ENCODE measurements around the gene CDH22.

Gene CDH22

DNA sequence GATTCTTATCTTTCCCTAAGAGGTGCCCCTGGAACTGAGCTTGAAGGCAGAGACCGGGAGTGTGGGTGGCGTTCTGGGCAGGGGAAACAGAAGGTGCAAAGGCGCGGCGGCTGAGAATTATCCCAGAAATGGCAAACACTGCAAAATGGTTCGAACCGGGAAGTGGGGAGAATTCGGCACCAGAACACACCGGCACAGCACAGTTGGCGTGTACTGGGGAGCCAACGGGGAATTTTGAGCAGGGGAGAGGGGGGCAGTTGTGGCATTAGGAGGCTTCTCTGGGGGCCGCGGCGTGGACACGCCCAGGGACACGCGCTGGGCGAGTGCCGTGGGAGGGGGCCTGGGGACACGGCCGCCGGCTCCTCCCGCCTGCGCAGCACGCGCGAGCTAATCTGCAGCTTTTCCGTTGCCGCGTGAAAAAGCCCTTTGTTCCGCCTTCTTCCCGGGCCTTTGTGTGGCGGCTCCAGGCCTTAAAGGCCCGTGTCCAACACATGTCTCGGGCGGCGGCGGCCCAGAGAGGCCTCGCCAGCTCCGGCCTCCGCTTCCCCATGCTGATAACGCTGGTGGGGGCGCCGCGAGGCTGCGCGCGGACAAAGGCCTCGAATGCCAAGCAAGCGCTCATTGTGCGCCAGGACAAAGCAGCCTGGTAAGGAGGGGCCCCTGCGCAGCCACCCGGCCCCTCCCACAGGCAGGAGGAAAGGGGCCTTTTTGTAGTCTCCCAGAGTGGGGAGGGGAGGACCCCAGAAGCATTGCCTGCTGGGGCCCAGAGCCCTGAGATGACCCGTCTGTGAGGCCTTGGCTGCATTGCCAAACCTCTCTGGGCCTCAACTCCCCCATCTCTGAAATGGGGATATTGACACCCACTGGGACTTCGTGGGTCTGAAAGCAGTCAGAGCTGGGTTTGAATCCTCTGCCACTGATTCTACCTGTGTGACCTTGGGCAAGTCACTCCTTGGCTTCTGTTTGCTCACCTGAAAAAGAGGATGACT is 107.4 kb downstream of the CDH22 start:
- no peak for DNase-seq (ENCODE audit: low read depth in 2 of 2, low spot score in 1 of 2)

DNA sequence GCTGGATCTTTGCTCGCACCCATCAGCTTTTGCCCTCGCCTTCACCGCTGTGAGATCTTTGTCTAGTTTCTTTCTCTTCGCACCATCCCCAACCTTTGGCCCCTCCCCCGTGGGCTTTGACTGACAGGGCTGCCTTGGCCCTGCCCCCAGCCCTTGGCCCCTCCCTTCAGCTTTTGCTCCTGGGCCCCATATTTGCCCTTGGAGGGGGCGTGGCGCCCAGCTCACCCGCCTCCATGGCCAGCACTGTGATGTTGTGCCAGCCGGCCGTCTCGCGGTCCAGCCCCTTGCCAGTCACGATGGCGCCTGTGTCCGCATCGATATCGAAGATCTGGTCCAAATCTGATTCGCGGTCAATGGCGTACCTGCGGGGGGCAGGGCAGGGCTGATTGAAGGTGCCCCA is 109.1 kb downstream of the CDH22 start:
- no peak for DNase-seq (ENCODE audit: low read depth in 2 of 2, low spot score in 1 of 2)

DNA sequence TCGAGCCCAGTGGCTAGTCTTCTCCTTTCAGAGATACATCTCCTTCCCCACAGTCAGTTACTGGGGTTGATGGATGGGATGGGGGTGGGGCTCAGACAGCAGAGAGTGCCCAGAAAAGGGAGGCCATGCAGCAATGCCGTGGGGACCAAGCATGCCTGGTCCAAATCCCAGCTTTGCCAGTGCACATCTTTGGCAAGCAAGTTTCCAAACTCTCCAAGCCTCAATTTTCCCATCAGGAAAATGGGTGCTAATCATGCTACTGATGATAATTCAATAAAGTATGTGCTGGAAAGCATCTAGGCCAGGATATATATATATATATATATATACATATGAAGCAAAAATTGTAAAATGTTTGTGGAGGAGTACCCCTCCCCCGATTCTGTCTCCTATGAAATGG is 111.3 kb downstream of the CDH22 start:
- DNase-seq (ENCODE audit: low read depth in 2 of 2, low spot score in 1 of 2) = no peak

DNA sequence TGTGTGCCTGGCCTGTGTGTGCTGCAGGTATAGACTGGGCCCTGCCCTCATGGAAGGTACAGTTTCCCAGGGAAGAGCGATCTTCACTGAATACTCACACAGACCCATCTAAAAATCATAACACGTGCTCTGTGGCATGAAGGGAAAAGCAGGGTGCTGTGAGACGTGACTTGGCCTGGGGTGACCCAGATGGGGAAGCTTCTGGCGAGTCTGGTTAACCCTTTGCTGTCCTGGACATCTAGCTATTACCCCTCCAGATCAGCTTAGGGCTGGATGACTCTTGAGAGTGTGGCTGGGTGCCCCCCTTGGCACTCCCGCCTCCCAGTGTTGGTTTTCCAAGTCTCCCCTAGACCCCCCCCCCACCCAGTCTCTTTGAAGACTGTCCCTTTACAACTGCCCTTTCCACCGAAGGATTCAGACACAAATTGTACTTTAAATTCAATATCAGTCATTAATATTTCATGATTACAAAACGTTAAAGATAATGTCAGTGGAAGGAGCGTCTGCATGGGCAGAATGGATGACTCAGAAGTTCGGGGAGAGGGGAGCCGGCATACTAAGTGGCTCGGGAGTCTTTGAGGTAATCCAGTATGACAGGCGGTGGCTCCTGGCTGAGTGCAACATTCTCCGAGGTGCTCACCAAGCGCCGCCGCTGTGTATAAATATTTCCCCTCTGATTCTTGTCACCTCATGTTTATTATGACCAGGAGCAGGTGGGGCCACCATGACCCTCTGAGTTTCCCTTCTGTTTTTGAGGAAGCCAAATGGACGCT is 112.8 kb downstream of the CDH22 start:
- no peak for DNase-seq (ENCODE audit: low read depth in 2 of 2, low spot score in 1 of 2)

DNA sequence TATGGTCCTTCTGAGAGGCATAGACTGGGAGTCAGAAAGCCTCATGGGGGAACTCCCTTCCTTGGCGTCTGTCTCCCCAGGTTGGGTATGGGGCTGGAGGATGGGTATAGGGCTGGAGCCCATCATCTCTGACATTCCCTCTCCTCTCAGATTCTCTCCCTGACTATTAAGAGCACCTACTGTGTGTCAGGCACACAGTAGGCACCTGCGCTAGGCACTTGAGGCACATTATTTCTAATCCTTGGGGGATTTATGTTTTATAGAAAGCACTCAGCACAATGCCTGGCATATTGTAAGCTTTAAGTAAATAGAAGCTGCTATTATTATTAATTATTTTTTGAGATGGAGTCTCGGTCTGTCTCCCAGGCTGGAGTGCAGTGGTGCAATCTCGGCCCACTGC is 113.9 kb downstream of the CDH22 start:
- DNase-seq (ENCODE audit: low read depth in 2 of 2, low spot score in 1 of 2) = no peak

DNA sequence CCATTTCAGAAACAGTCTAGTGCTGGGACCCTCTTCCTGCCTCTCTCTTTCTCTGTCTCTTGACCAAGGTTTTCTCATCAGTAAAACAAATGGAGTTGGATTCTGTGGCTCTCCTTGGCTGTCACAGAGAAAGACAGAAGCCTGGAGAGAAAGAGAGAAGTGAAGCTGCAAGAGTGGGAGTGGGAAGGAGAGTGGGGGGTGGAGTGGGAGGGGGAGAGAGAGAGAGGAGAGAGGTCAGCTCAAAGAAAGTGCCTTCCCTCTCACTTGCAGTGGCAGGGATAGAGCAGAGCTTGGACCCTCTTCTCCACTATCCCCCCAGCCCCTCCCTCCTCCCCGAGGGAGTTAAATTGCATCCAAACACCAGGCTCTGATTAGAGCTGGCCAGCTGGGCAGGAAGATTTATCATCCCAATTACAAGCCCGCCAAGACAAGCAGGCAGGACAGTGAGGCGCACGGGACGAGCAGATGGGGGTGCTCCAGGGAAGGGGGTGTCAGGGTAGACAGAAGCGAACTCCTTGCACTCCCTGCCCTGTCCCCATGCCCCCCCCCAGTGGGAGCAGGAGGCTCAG is 115.8 kb downstream of the CDH22 start:
- DNase-seq (ENCODE audit: low read depth in 2 of 2, low spot score in 1 of 2) = no peak

DNA sequence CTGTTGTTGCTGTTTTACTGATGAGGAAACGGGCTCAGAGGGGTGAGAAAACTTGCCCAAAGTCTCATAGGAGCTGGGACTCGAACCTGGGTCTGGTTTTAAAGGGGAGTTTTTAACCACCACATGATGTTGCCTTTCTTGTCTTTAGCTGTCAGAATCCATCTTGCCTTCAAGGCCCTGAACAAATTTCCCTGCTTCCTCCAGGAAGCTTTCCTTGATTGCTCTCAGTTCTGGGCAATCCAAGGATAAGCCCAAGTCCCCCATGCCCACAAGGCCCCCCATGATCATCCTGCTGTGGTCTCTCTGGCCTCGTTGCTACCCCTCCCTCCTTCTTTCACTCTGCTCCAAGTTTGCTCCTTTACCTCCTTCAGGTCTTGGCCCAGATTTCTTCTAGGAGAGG is 116.7 kb downstream of the CDH22 start:
- DNase-seq (ENCODE audit: low read depth in 2 of 2, low spot score in 1 of 2) = no peak

DNA sequence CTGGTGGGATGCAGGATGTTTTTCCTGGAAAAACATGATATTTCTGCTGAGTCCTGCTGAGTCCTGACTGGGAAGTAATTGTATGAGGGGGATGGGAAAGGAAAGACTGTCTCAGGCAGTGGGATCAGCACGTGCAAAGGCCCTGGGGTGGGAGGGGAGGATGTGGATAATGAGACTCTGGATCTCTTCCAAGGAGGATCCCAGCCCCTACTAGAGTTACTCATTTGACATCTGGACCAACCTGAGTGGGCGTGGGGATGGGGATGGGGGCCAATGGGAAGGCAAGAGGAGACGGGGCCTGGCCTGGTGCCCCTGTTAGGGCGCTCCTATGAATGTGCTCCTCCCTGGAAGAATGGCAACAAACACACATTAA is 117.1 kb downstream of the CDH22 start:
- DNase-seq (ENCODE audit: low read depth in 2 of 2, low spot score in 1 of 2) = no peak

DNA sequence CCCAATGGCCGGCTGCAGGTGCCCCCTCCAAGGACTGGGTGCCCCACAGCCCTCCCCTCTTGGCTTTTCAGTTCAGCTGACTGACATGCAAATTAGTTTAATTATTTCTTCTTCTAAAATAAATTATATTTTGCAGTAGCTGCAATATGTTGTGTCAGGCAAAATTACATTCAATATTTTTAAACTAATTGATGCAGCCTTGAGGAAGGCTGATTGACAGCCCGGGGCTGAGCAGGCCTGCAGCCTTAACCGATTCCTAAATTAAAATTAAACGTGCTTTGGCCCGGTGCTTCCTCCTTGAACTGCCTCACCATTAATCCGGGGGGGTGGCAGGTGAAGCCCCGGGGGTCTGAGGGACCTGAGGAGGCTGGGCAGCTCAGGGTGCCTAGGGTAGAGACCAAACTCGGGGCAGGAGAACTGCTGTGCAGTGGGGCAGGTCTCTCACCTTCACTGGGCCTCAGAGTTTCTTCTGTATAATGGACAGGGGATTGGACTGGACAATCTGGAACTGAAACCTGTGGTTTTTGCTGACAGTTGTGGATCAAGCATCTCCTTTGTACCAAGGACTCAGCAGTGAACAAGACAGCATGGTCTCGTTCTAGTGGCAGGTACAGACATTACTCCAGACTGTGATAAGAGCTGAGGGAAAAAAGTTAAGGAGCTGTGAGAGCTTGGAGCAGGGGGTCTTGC is 117.7 kb downstream of the CDH22 start:
- no peak for DNase-seq (ENCODE audit: low read depth in 2 of 2, low spot score in 1 of 2)

DNA sequence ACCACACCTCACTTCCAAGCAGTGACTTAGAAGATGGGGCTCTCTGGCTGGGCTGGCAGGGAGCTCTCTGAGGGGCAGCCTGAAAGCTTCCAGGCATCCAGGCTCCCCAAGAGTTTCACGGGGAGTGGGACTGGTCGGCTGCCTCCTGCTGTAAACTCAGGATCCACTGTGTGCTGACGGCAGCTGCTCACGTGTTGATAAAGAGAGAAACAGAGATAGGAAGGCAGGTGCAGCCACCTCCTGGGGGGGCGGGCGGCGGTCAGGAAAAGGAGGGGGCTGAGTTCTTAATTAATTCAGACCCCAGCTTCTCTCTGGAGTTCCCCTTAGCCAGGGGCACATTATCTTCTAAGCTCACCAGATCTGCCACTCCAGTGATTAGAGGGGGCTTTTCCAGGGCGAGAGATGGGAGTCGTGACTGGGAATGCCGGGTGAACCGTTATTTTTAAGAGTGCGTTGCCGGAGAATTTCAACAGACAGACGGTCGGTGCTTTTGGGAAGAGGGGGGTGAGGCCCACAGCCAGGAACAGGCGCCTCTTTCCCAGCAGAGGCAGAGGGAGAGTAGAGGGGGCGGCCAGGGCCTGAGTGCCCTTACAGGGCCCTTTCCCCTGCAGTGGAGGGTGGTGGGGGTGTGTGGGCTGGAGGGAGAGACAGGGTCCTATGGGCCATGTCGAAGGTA is 119.3 kb downstream of the CDH22 start:
- DNase-seq (ENCODE audit: low read depth in 2 of 2, low spot score in 1 of 2) = no peak

DNA sequence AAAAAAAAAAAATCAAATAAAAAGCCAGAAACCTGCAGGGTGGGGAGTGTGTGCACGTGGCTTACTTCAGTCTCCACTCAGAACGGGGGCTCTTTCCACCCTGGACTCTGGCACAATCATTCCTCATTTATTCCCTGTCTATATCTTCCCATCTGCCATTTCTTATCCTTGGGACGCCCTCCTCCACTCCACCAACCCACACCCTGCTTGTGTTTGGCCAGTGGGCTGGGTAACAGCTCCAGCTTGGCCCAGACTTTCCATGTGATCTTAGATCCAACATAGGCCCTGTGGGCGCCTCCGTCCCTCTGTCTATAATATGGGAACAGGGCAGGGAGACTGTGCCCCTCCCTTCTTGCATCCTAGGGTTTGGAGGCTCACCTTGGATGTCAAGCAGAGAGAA is 122.1 kb downstream of the CDH22 start:
- no peak for DNase-seq (ENCODE audit: low read depth in 2 of 2, low spot score in 1 of 2)

DNA sequence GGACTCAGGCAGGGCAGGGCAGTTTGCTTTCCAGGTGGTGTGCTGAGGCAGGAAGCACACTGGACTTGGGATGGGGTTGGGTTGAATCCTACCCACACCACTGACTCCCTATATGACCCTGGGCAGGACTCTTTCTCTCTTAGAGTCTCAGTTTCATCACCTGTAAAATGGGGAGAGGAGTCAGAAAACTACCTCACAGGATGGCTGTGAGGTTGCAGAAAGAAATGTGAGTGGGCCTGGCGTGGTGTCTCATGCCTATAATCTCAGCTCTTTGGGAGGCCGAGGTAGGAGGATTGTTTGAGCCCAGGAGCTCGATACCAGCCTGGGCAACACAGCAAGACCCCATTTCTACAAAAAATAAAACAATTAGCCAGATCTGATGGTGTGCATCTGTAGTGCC is 122.9 kb downstream of the CDH22 start:
- DNase-seq (ENCODE audit: low read depth in 2 of 2, low spot score in 1 of 2) = no peak

DNA sequence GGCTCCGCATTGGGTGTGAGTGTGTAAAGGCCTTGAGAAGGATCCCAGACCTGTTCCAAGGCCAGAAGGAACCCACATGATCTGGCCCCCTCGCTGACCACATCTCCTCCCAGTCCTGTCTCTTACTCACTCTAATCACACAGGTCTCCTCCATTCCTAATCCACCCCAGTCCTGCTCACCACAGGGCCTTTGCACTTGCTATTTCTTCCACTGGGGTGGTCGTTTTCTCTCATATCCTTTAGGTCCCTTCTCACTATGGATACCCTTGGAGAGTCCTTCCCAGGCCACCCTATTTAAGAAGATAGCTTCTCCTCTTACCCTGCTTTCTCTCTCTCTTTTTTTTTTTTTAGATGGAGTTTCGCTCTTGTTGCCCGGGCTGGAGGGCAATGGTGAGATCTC is 124.5 kb downstream of the CDH22 start:
- DNase-seq (ENCODE audit: low read depth in 2 of 2, low spot score in 1 of 2) = no peak

DNA sequence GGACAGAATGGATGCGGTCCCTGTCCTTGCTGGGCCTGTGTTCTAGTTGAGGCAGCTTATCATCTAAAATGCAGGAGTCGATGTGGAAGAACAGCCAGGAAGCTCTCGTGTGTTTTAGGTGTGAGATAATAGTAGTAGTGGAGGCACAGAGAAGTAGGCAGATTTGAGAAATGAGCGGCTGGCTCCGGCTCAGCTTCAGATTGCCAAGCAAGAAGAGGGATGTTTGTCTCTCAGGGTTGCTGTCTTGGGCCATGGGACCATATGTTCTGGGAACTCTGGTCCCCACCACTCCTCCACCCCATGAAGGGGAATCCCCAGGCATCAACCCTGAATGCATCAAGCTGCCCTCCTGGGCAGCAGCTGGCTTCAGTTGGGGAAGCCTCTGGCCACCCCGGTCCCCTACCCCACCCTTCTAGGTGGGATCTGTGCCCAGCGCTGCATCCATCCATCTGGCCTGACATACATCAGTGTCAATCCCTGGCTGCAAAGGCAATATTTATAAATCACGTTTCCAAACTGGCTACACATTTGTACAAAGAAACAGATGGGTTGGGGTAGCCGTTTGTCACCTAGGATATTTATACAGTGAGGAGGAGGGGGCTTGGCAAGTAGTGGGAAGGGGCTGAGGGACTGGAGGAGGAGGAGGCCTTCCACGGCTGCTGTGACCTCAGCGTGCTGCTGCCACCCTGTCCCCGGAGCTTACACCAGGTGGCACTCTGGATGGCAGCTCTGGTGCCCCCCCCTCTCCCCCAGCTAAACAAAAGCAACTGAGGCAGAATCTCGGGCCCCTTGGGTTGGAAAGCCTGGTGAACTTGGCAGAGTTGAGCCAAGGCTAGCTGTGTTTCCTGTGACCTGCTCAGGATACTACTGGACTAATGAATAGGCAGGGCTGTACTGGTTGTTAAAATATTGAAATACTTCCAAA is 125.8 kb downstream of the CDH22 start:
- no peak for DNase-seq (ENCODE audit: low read depth in 2 of 2, low spot score in 1 of 2)

DNA sequence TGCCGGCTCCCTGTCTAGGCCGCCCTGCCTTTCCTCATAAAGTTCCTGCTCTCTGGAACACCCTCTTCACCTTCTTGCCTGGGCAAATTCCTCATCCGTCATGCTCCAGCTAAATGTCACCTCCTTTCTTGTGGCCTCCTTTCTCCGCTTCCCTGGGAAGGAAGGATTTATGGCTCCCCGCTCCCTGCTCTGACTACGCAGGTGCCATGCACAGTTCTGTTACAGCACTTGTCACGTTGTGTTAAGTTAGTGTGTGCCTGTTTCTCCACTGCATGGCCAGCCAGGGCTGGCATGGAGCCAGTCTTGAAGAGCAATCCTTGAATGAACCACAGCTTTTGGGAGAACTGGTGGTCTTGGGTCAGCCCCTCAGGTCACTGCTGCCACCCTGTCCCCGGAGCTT is 128.4 kb downstream of the CDH22 start:
- no peak for DNase-seq (ENCODE audit: low read depth in 2 of 2, low spot score in 1 of 2)

DNA sequence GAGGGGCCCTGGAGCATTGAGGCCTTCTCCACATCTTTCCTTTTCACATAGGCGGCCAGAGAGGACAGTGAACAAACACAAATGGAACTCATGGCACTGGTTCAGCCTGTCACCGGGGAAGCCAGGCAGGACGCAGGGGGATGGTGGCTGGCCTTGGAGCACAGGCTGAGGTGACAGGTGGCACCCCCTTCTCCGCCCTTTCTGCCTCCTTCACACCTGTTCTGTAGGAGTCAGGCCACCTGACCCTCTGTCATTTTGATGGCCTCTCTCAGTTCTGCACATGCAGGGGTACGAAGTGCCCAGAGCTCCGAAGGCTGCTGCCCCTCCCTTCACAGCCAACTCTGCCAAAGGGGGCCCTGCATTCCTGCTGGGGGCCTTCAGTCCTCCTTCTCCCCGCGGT is 129.4 kb downstream of the CDH22 start:
- DNase-seq (ENCODE audit: low read depth in 2 of 2, low spot score in 1 of 2) = no peak

DNA sequence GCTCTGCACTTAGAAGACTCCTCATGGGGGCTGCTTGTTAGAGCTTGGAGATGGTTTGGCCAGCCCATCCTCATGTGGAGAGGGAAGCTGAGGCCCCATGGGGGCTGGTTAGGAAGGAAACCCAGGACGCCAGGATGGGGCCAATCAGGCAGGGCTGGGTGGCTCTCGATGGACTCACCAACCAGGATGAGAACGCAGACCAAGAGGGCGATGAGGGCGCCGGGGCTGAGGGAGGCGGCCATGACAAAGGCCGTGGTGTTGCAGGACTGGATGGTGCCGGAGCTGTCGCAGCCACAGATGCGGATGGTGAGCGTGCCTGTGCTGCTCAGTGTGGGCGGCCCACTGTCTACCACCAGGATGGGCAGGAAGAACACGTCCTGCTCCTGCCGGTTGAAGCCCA is 130.5 kb downstream of the CDH22 start:
- no peak for DNase-seq (ENCODE audit: low read depth in 2 of 2, low spot score in 1 of 2)

DNA sequence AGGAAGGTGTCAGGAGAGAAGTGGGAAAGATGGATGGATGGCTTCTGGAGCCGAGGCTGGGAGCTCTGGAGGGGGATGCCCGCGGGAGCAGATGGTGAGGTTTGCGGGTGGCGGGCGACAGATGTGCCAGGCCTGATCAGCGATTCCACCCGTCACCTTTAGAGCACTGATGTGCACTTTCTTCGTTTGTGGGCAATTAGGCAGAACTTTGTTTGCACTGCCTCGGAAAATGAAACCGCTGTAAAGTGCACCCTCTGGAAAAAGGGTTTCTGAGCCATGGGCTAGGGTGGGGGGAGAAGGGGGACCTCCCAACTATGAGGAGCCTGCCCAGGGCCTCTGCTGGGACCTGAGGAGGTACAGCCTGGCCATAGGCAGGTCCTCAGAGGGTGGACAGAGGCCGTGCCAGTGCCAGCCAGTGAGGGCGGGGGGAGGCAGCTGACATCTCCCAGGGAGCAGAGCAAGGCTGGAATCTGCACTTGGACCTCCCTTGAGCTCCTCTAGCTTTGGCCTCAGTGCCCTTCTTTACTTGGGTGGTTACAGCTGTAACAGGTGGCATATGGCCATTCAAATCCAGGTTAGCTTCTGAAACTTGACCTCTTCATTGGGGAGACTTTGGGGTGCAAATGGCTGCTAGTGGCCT is 131.4 kb downstream of the CDH22 start:
- no peak for DNase-seq (ENCODE audit: low read depth in 2 of 2, low spot score in 1 of 2)

DNA sequence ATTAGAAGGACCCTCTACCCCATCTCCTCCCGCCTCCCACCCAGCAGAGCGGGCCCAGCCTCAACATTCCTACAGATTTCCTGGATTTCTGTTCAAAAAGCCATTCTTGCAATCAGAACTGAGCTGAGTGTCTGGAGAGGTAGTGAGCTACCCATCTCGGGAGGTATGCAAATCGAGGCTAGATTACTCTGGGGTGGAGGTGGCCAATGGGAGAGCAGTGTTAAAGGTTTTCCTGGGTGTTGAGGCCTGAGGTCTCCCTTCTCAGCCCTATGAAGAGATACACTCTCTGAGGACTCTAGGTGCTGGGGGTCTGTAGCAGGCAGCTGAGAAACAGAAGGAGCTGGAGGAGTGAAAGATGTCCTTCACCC is 133.2 kb downstream of the CDH22 start:
- no peak for DNase-seq (ENCODE audit: low read depth in 2 of 2, low spot score in 1 of 2)

Data from stimulated activated CD8-positive, alpha-beta memory T cell treated with anti-CD3 and anti-CD28 coated beads, Interleukin-4, amount 100 ng/mL, for 4 hours (primary cell).